Astrocyte of the spinal cord (primary cell): ENCODE data around the gene IFT20.

ENCODE experiments used
- DNase-seq: peaks from one replicate; pipeline ENCODE4 v3.0.0; 2011; ENCODE audit warnings: low read depth, low spot score
- H3K4me3 ChIP-seq: 2 replicates; pipeline ENCODE4 v1.5.1; 2011; ENCODE audit warnings: low read depth, mild to moderate bottlenecking, low read length, moderate library complexity
- CTCF ChIP-seq: IDR thresholded peaks from 2 replicates; pipeline ENCODE4 v1.5.1; 2012; ENCODE audit warnings: low read depth, mild to moderate bottlenecking, low read length, inconsistent platforms
- in situ Hi-C: cut with HindIII; loops from 2 replicates; pipeline ENCODE4 v1.10.0; 2017; ENCODE audit warnings: low sequenced_read_pairs

The IFT20 gene

GRCh38 chr17:28347261-28347891 lies 12.1 kb upstream of the IFT20 start:
- H3K4me3 ChIP-seq: no peak overlapping the region
- in situ Hi-C loops: no loop called here
- DNase-seq: peak; percentile 93
- TF ChIP-seq CTCF: no peak

GRCh38 chr17:28346746-28347246 lies 11.5 kb upstream of the IFT20 start:
- no peak for DNase-seq
- in situ Hi-C loops: no loop called here
- no peak overlapping the region for H3K4me3 ChIP-seq
- peak; percentile 43 for TF ChIP-seq CTCF

GRCh38 chr17:28346199-28346580 lies 10.9 kb upstream of the IFT20 start:
- no peak for TF ChIP-seq CTCF
- peak; percentile 49 for DNase-seq
- H3K4me3 ChIP-seq: no peak overlapping the region
- in situ Hi-C loops: no loop called here

DNA sequence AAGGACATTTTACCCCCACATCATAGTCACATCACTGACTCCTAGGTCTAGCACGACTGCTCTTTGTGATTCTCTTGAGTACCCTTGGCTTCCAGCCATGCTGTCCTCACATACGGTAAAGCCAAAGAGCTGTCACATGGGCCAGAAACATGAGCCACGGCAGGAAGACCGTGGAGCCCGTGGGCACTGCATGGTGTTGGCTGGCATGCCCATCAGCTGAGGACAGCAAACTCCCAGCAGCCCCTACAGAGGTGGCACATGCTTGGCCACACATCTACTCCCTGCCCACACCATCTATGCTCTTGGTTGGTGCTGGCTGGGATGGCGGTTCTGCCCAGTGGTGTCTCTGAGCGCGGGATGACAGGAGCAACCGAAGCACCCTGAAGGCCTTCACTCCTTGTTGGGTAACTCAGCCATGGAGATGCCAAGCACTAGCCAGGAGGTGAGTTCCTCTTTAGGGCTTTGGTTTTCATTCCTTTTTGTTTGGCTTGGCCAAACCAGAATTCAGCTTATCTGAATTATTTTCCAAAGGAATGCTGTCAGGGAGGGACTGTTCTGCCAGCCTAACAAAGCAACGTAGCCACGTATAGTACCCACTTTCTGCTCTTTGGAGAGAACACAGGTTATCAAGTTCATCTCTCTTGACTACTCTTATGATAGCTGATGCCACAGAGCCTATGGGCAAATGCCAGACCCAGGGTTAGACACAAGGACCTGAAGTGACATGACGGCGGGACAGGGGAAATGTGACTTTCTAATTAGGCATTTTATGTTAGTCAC lies 10.3 kb upstream of the IFT20 start:
- no peak overlapping the region for H3K4me3 ChIP-seq
- in situ Hi-C loops: no loop called here
- DNase-seq: peak; percentile 7
- no peak for TF ChIP-seq CTCF

GRCh38 chr17:28344435-28344901 lies 9.2 kb upstream of the IFT20 start:
- in situ Hi-C loops: no loop called here
- DNase-seq: no peak
- H3K4me3 ChIP-seq: no peak overlapping the region
- no peak for TF ChIP-seq CTCF

DNA sequence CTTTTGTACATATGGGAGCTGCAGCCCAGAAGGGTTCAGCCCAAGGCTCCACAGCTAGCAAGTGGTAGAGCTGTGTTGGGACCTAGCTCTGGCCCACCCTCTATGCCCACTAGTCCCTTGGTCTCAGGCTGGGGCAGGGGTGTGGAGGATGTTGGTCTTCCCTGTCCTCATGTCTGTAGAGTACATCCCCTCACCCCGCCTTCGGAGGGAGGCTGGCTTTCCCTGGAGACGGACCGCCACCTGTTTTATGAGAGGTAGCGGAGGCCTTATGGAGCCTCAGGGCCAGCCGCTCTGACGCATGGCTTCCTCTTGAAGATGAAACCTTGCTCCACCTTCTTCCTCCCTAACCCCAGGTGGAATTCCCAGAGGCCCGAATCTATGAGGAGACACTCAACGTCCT lies 8.7 kb upstream of the IFT20 start:
- no peak for TF ChIP-seq CTCF
- no peak for DNase-seq
- in situ Hi-C loops: no loop called here
- no peak overlapping the region for H3K4me3 ChIP-seq
